ENCODE results near the gene NAGPA. TPM values are rescaled to one million over a fixed set of nuclear protein-coding genes. Genes with fewer than 3 reads are reported as not detected.

NAGPA gene
- total RNA-seq, 1 donor from 2014 or later = 17.4 TPM

- no peak overlapping the region for H3K4me3 ChIP-seq (ENCODE audit: insufficient read depth, low read depth, low read length)
- H2AFZ ChIP-seq (ENCODE audit: low read depth, low read length) = no peak overlapping the region
- H3K27ac Mint-ChIP-seq (ENCODE audit: unreplicated experiment) = no peak overlapping the region
- H3K4me2 ChIP-seq (ENCODE audit: low read length) = no peak overlapping the region
- DNase-seq (ENCODE audit: low read depth) (no peak), FAIRE-seq (no peak)
- H3K4me3 Mint-ChIP-seq (ENCODE audit: unreplicated experiment) = no peak overlapping the region
- no peaks in the 10 kb centered on the region for H4K20me1 ChIP-seq (ENCODE audit: insufficient read depth, low read length)
- no peak overlapping the region for H3K27ac ChIP-seq (ENCODE audit: low read depth, low read length)
- H3K36me3 ChIP-seq (ENCODE audit: insufficient read depth, low read length) = no peaks in the 10 kb centered on the region
- no peaks in the 10 kb centered on the region for H3K79me2 ChIP-seq (ENCODE audit: insufficient read depth, low read length)
- TF ChIP-seq EZH2 (IDR thresholded peaks at IDR 0.05; ENCODE audit: insufficient read depth, low read length) (no peak), CTCF (IDR thresholded peaks at IDR 0.05; ENCODE audit: insufficient read depth, low read depth, low read length) (no peak)
- peaks cover 21% of the 10 kb centered on the region for H3K27me3 Mint-ChIP-seq (ENCODE audit: low read depth, unreplicated experiment)
- H3K4me1 ChIP-seq (ENCODE audit: insufficient read depth, low read length) = no peaks in the 10 kb centered on the region
- H3K27me3 ChIP-seq (ENCODE audit: insufficient read depth, low read length) = peaks cover 29% of the 10 kb centered on the region
- no peaks in the 10 kb centered on the region for H3K4me1 Mint-ChIP-seq (ENCODE audit: low read depth, unreplicated experiment)
- H3K9me3 Mint-ChIP-seq (ENCODE audit: unreplicated experiment) = no peaks in the 10 kb centered on the region
- no peak overlapping the region for H3K9ac ChIP-seq (ENCODE audit: low read length)
- H3K36me3 Mint-ChIP-seq (ENCODE audit: low read depth, unreplicated experiment) = no peaks in the 10 kb centered on the region
- no peaks in the 10 kb centered on the region for H3K9me3 ChIP-seq (ENCODE audit: insufficient read depth, low read depth, low read length)
Observed at GRCh38 chr16:5064915-5065314, 31.2 kb upstream of the NAGPA start.

GRCh38 chr16:5062790-5063765 lies 29.3 kb upstream of the NAGPA start:
- Histone ChIP-seq H3K36me3 (ENCODE audit: insufficient read depth, low read length) (no peaks in the 10 kb centered on the region), H3K4me2 (ENCODE audit: low read length) (no peak overlapping the region), H3K4me3 (ENCODE audit: insufficient read depth, low read depth, low read length) (no peak overlapping the region), H2AFZ (ENCODE audit: low read depth, low read length) (no peak overlapping the region), H3K9me3 (ENCODE audit: insufficient read depth, low read depth, low read length) (no peaks in the 10 kb centered on the region), H3K27me3 (ENCODE audit: insufficient read depth, low read length) (peaks cover 29% of the 10 kb centered on the region), H3K9ac (ENCODE audit: low read length) (no peak overlapping the region), H3K79me2 (ENCODE audit: insufficient read depth, low read length) (no peaks in the 10 kb centered on the region), H4K20me1 (ENCODE audit: insufficient read depth, low read length) (no peaks in the 10 kb centered on the region), H3K27ac (ENCODE audit: low read depth, low read length) (no peak overlapping the region), H3K4me1 (ENCODE audit: insufficient read depth, low read length) (no peaks in the 10 kb centered on the region)
- peaks cover 21% of the 10 kb centered on the region for H3K27me3 Mint-ChIP-seq (ENCODE audit: low read depth, unreplicated experiment)
- no peak for FAIRE-seq
- no peaks in the 10 kb centered on the region for H3K9me3 Mint-ChIP-seq (ENCODE audit: unreplicated experiment)
- H3K4me3 Mint-ChIP-seq (ENCODE audit: unreplicated experiment) = no peak overlapping the region
- DNase-seq (ENCODE audit: low read depth) = no peak
- no peaks in the 10 kb centered on the region for H3K36me3 Mint-ChIP-seq (ENCODE audit: low read depth, unreplicated experiment)
- TF ChIP-seq EZH2 (IDR thresholded peaks at IDR 0.05; ENCODE audit: insufficient read depth, low read length) (no peak), CTCF (IDR thresholded peaks at IDR 0.05; ENCODE audit: insufficient read depth, low read depth, low read length) (no peak)
- no peak overlapping the region for H3K27ac Mint-ChIP-seq (ENCODE audit: unreplicated experiment)
- peaks cover 2% of the 10 kb centered on the region for H3K4me1 Mint-ChIP-seq (ENCODE audit: low read depth, unreplicated experiment)

- H3K4me3 ChIP-seq (ENCODE audit: insufficient read depth, low read depth, low read length) = no peak overlapping the region
- H3K79me2 ChIP-seq (ENCODE audit: insufficient read depth, low read length) = no peaks in the 10 kb centered on the region
- no peak overlapping the region for H3K4me3 Mint-ChIP-seq (ENCODE audit: unreplicated experiment)
- H3K36me3 ChIP-seq (ENCODE audit: insufficient read depth, low read length) = no peaks in the 10 kb centered on the region
- H3K9me3 ChIP-seq (ENCODE audit: insufficient read depth, low read depth, low read length) = no peaks in the 10 kb centered on the region
- H3K4me2 ChIP-seq (ENCODE audit: low read length) = no peak overlapping the region
- H3K9ac ChIP-seq (ENCODE audit: low read length) = no peak overlapping the region
- H3K4me1 ChIP-seq (ENCODE audit: insufficient read depth, low read length) = no peaks in the 10 kb centered on the region
- FAIRE-seq (no peak), DNase-seq (ENCODE audit: low read depth) (no peak)
- no peak overlapping the region for H2AFZ ChIP-seq (ENCODE audit: low read depth, low read length)
- H4K20me1 ChIP-seq (ENCODE audit: insufficient read depth, low read length) = no peaks in the 10 kb centered on the region
- H3K27me3 ChIP-seq (ENCODE audit: insufficient read depth, low read length) = peaks cover 26% of the 10 kb centered on the region
- TF ChIP-seq CTCF (IDR thresholded peaks at IDR 0.05; ENCODE audit: insufficient read depth, low read depth, low read length) (no peak), EZH2 (IDR thresholded peaks at IDR 0.05; ENCODE audit: insufficient read depth, low read length) (no peak)
- H3K9me3 Mint-ChIP-seq (ENCODE audit: unreplicated experiment) = no peaks in the 10 kb centered on the region
- no peak overlapping the region for H3K27ac Mint-ChIP-seq (ENCODE audit: unreplicated experiment)
- no peaks in the 10 kb centered on the region for H3K36me3 Mint-ChIP-seq (ENCODE audit: low read depth, unreplicated experiment)
- peaks cover 2% of the 10 kb centered on the region for H3K4me1 Mint-ChIP-seq (ENCODE audit: low read depth, unreplicated experiment)
- H3K27ac ChIP-seq (ENCODE audit: low read depth, low read length) = no peak overlapping the region
- H3K27me3 Mint-ChIP-seq (ENCODE audit: low read depth, unreplicated experiment) = peaks cover 19% of the 10 kb centered on the region
Observed at GRCh38 chr16:5062051-5062450, 28.3 kb upstream of the NAGPA start.
